Mammary epithelial cell (primary cell): ENCODE data around the gene KRT17.

Experiments
- CTCF ChIP-seq, 2 donors: IDR thresholded peaks in 1 of 2; conservative IDR thresholded peaks in 1 of 2; 2 replicates each; pipeline ENCODE4 v1.5.1; 2011 to 2012; ENCODE audit warnings: inconsistent platforms in 2 of 2, low read length in 2 of 2, mild to moderate bottlenecking in 2 of 2, control low read depth in 1 of 2, low read depth in 1 of 2; ENCODE audit not compliant: insufficient read depth in 1 of 2; ENCODE audit errors: extremely low read depth in 1 of 2
- EZH2 ChIP-seq: IDR thresholded peaks from 2 replicates; pipeline ENCODE4 v1.6.1; 2012; ENCODE audit warnings: low read length, inconsistent platforms, borderline replicate concordance

- TF ChIP-seq CTCF (conservative IDR thresholded peaks at IDR 0.05 in 1 of 2, IDR thresholded peaks at IDR 0.05 in 1 of 2; ENCODE audit: extremely low read depth in 1 of 2, insufficient read depth in 1 of 2, low read depth in 1 of 2, low read length in 2 of 2) (peak; percentile 77 to 93), EZH2 (no peak)
Observed at GRCh38 chr17:41647940-41648410, 23.6 kb upstream of the KRT17 start.
